Hepatocyte (in vitro differentiated cells): ENCODE data around the gene AGAP1. TPM values are rescaled to one million over a fixed set of nuclear protein-coding genes. Genes with fewer than 3 reads are reported as not detected.

Experiments
- DNase-seq: peaks from one replicate; pipeline ENCODE4 v3.0.0-alpha.2; 2016; ENCODE audit warnings: low spot score
- H2AFZ ChIP-seq: fragments of 200-600 bp; sonication (generic); 2 replicates; pipeline ENCODE4 v1.6.0; 2016; ENCODE audit warnings: antibody characterized with exemption, mild to moderate bottlenecking
- H3K27ac ChIP-seq: fragments of 200-600 bp; sonication (generic); 2 replicates; pipeline ENCODE4 v1.5.1; 2016; ENCODE audit warnings: mild to moderate bottlenecking
- H3K27me3 ChIP-seq: fragments of 200-600 bp; sonication (generic); 2 replicates; pipeline ENCODE4 v1.6.1; 2016
- H3K36me3 ChIP-seq: fragments of 200-600 bp; sonication (generic); replicated peaks from 2 replicates; pipeline ENCODE4 v1.5.1; 2016; ENCODE audit warnings: low read depth; ENCODE audit not compliant: insufficient read depth
- H3K4me1 ChIP-seq: fragments of 200-600 bp; sonication (generic); 2 replicates; pipeline ENCODE4 v1.5.1; 2016; ENCODE audit warnings: mild to moderate bottlenecking, moderate library complexity; ENCODE audit not compliant: insufficient read depth
- H3K4me2 ChIP-seq: fragments of 200-600 bp; sonication (generic); 2 replicates; pipeline ENCODE4 v1.6.0; 2016
- H3K4me3 ChIP-seq: fragments of 200-600 bp; sonication (generic); 2 replicates; pipeline ENCODE4 v1.5.1; 2016; ENCODE audit warnings: mild to moderate bottlenecking
- H3K79me2 ChIP-seq: fragments of 200-600 bp; sonication (generic); 2 replicates; pipeline ENCODE4 v1.6.0; 2017; ENCODE audit warnings: mild to moderate bottlenecking
- H3K9me2 ChIP-seq: fragments of 200-600 bp; sonication (generic); replicated peaks from 2 replicates; pipeline ENCODE4 v1.6.0; 2017; ENCODE audit warnings: mild to moderate bottlenecking; ENCODE audit not compliant: insufficient read depth
- H3K9me3 ChIP-seq: fragments of 200-600 bp; sonication (generic); 2 replicates; pipeline ENCODE4 v1.5.1; 2016; ENCODE audit warnings: low read depth, mild to moderate bottlenecking
- H4K20me1 ChIP-seq: fragments of 200-600 bp; sonication (generic); 2 replicates; pipeline ENCODE4 v1.6.0; 2016; ENCODE audit warnings: mild to moderate bottlenecking; ENCODE audit not compliant: insufficient read depth, poor library complexity, severe bottlenecking
- EZH2 ChIP-seq: fragments of 200-600 bp; sonication (generic); IDR thresholded peaks from 2 replicates; pipeline ENCODE4 v1.6.1; 2016; ENCODE audit warnings: antibody characterized with exemption, mild to moderate bottlenecking, borderline replicate concordance
- EZH2phosphoT487 ChIP-seq: fragments of 200-600 bp; sonication (generic); IDR thresholded peaks from one replicate; pipeline ENCODE4 v1.6.1; 2018; ENCODE audit warnings: antibody characterized with exemption, mild to moderate bottlenecking, low read depth, moderate library complexity; ENCODE audit not compliant: unreplicated experiment, severe bottlenecking
- WGBS: methylation state at CpG from one replicate; pipeline ENCODE4 v1.1.6; 2016; ENCODE audit warnings: low lambda C conversion rate; ENCODE audit errors: missing lambda C conversion rate; 5-methylcytosine and 5-hydroxymethylcytosine counted together
- polyA plus RNA-seq: library from polyadenylated mRNA; unstranded; fragments of >200 nt; fragmentation: Nextera tagmentation; extraction: Ambion mirVana; gene quantifications from 2 replicates; pipeline ENCODE4 v1.2.1, GENCODE V29; 2016
- total RNA-seq: library from RNA; depleted of rRNA; stranded (reverse); fragments of >200 nt; gene quantifications from 2 replicates; pipeline ENCODE4 v1.2.3, GENCODE V29; 2014
- TF ChIP-seq, protein P1 (sequence below): fragments of 200-600 bp; sonication (generic); IDR thresholded peaks from 2 replicates; pipeline ENCODE4 v1.5.1; 2016; ENCODE audit warnings: antibody characterized with exemption, mild to moderate bottlenecking; ENCODE audit not compliant: poor library complexity

AGAP1 gene
- total and polyA plus RNA-seq, 2 experiments from 2014 or later, result 12.1 to 20.0 TPM

DNA sequence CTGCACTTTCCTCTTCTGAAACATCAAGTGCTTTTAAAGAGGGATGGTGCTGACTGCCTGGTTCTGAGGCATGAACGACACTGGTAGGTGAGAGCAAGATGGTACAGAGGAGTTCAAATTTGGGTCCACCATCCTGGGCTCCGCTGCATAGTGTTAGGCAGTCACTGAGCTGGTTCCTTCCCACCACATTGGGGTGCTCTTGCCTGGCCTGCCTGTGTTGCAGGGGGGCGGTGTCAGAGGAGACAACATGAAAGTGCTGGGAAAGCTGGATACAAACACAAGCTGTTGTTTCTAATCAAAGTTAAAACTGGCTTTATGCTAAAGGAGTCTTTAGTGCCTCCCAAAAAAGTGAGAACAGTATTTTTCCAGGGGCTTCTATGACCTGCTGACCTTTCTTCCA is 416.2 kb downstream of the AGAP1 start:
- TF ChIP-seq EZH2phosphoT487, result no peak
- TF ChIP-seq EZH2, result no peak
- TF ChIP-seq, protein P1, sequence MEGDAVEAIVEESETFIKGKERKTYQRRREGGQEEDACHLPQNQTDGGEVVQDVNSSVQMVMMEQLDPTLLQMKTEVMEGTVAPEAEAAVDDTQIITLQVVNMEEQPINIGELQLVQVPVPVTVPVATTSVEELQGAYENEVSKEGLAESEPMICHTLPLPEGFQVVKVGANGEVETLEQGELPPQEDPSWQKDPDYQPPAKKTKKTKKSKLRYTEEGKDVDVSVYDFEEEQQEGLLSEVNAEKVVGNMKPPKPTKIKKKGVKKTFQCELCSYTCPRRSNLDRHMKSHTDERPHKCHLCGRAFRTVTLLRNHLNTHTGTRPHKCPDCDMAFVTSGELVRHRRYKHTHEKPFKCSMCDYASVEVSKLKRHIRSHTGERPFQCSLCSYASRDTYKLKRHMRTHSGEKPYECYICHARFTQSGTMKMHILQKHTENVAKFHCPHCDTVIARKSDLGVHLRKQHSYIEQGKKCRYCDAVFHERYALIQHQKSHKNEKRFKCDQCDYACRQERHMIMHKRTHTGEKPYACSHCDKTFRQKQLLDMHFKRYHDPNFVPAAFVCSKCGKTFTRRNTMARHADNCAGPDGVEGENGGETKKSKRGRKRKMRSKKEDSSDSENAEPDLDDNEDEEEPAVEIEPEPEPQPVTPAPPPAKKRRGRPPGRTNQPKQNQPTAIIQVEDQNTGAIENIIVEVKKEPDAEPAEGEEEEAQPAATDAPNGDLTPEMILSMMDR, result no peak
- Histone ChIP-seq H3K4me2 (no peak overlapping the region), H3K4me3 (no peak overlapping the region), H2AFZ (no peak overlapping the region), H4K20me1 (no peaks in the 10 kb centered on the region), H3K9me3 (no peaks in the 10 kb centered on the region), H3K27ac (no peak overlapping the region), H3K36me3 (no peaks in the 10 kb centered on the region), H3K9me2 (no peaks in the 10 kb centered on the region), H3K79me2 (no peaks in the 10 kb centered on the region), H3K27me3 (no peaks in the 10 kb centered on the region), H3K4me1 (no peaks in the 10 kb centered on the region)
- DNase-seq, result no peak
- WGBS, result 90% methylated on average over 3 of the region's 3 CpGs

DNA sequence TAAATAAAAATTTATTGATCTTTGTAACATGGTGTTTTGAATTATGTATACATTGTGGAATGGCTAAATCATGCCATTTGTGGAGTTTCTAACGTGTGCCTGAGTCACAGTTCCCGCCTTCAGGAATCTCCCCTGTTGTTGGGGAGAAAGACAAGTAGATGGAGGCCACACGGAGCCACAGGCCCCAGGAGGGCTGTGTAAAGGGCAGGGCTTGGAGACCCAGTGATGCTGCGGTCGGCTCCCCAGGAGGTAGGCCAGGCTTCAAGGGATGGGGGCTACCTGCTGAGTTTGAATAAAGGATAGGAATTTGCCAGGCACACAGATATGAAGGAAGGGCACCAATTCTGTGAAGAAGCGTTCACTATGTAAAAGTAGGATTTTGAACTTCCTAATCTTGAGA is 417.3 kb downstream of the AGAP1 start:
- Histone ChIP-seq H3K9me2 (no peaks in the 10 kb centered on the region), H2AFZ (no peak overlapping the region), H3K4me3 (no peak overlapping the region), H3K4me1 (no peaks in the 10 kb centered on the region), H3K27ac (no peak overlapping the region), H3K36me3 (no peaks in the 10 kb centered on the region), H3K9me3 (no peaks in the 10 kb centered on the region), H3K79me2 (no peaks in the 10 kb centered on the region), H4K20me1 (no peaks in the 10 kb centered on the region), H3K4me2 (no peak overlapping the region), H3K27me3 (no peaks in the 10 kb centered on the region)
- 91% methylated on average over 6 of the region's 6 CpGs for WGBS
- DNase-seq, result no peak
- TF ChIP-seq EZH2 (no peak), EZH2phosphoT487 (no peak)
- TF ChIP-seq, protein P1, result no peak

DNA sequence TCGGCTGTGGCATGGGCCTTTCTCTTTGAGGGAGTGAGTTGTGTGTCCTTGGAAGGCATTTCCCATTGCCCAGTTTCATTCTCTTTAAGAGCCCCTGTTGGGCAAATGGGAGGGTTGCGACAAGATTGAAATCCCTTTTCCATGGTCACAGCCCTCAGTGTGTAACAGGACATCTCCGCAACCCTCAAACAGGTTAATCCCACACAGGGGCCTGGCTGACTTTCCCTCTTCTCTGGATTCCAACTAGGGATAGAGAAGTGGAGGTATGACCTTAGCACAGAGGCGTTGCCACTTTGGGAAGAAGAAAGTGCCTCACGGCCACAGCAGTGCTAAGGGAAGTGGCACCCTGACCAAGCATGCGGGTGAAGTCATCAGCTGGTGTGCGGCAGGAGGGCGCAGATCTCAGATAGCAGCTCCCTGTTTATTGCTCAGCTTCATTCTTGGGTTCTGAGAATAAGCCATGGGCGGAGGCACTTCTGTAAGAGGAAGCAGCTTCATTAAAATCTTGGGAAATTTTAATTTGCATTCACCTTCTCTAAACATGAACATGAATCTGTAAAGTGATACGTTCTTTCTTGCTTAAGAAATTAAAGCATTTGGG is 417.9 kb downstream of the AGAP1 start:
- no peak for TF ChIP-seq EZH2phosphoT487
- TF ChIP-seq EZH2, result no peak
- TF ChIP-seq, protein P1, result no peak
- Histone ChIP-seq H2AFZ (no peak overlapping the region), H3K27me3 (no peaks in the 10 kb centered on the region), H3K9me2 (no peaks in the 10 kb centered on the region), H3K36me3 (no peaks in the 10 kb centered on the region), H3K4me2 (no peak overlapping the region), H3K9me3 (no peaks in the 10 kb centered on the region), H3K4me3 (no peak overlapping the region), H3K79me2 (no peaks in the 10 kb centered on the region), H3K4me1 (no peaks in the 10 kb centered on the region), H3K27ac (no peak overlapping the region), H4K20me1 (no peaks in the 10 kb centered on the region)
- 83% methylated on average over 10 of the region's 10 CpGs for WGBS
- no peak for DNase-seq
